GM12878 (cell line): ENCODE results near the gene NLGN3. TPM values are rescaled to one million over a fixed set of nuclear protein-coding genes. Genes with fewer than 3 reads are reported as not detected.

Experiments used
- ATAC-seq: fragments of 200-7000 bp; cut with Tn5 transposase; 3 replicates; pipeline ENCODE4 v1.9.1; 2020; ENCODE audit warnings: mild to moderate bottlenecking, moderate library complexity
- BruUV-seq: library from RNA; stranded (reverse); fragments of 400-500 nt; replicated peaks from 2 replicates; lab custom pipeline; 2021; lab: Mats Ljungman, UMichigan
- CTCF ChIA-PET: fragments of 300-600 bp; sonication (Branson Sonifier 250); formaldehyde crosslinking; extraction: SDS; loops from one replicate; lab custom pipeline; 2021; ENCODE audit warnings: inconsistent platforms; lab: Yijun Ruan, JAX
- POLR2A ChIA-PET: fragments of 350-600 bp; formaldehyde crosslinking; extraction: SDS; loops from one replicate; lab custom pipeline; 2021; ENCODE audit warnings: inconsistent platforms; lab: Charles Lee
- RAD21 ChIA-PET: fragments of 300-600 bp; sonication (Branson Sonifier 250); formaldehyde crosslinking; loops from one replicate; lab custom pipeline; 2023; ENCODE audit warnings: antibody characterized with exemption; ENCODE audit not compliant: unreplicated experiment; lab: Charles Lee
- SMC1A ChIA-PET: fragments of 300-600 bp; sonication (Branson Sonifier 250); formaldehyde crosslinking; loops from one replicate; lab custom pipeline; 2023; ENCODE audit not compliant: unreplicated experiment, uncharacterized antibody; lab: Charles Lee
- DNase-seq: peaks from one replicate; pipeline ENCODE4 v3.0.0-alpha.2; 2011; ENCODE audit warnings: low read depth, low spot score
- FAIRE-seq: peaks from 3 replicates; lab custom pipeline; 2011; peaks lifted over from hg19 to GRCh38; lab: Jason Lieb, UNC
- H2AFZ ChIP-seq: 2 replicates; pipeline ENCODE4 v1.6.0; 2011; ENCODE audit warnings: low read depth, low read length, control low read depth; ENCODE audit not compliant: control insufficient read depth
- H3K27ac ChIP-seq: 2 replicates; pipeline ENCODE4 v1.5.1; 2011; ENCODE audit warnings: control low read depth; ENCODE audit not compliant: control insufficient read depth, insufficient read depth
- H3K27me3 ChIP-seq, 2 experiments: replicated peaks in 1 of 2; 2 replicates each; pipeline versions ENCODE4 v1.6.0 to v1.6.1; 2011; ENCODE audit warnings: low read length in 1 of 2; ENCODE audit not compliant: control insufficient read depth in 2 of 2, insufficient read depth in 2 of 2
- H3K36me3 ChIP-seq, 2 experiments: 2 replicates each; pipeline ENCODE4 v1.5.1; 2011; ENCODE audit warnings: low read length in 1 of 2; ENCODE audit not compliant: control insufficient read depth in 2 of 2, insufficient read depth in 2 of 2
- H3K4me1 ChIP-seq: 2 replicates; pipeline ENCODE4 v1.6.1; 2011; ENCODE audit warnings: mild to moderate bottlenecking, low read length, moderate library complexity, mixed read lengths; ENCODE audit not compliant: control insufficient read depth, insufficient read depth
- H3K4me2 ChIP-seq: 2 replicates; pipeline ENCODE4 v1.6.0; 2011; ENCODE audit warnings: control low read depth; ENCODE audit not compliant: control insufficient read depth, insufficient read depth
- H3K4me3 ChIP-seq: fragments of 200-600 bp; sonication (generic); 2 replicates; pipeline ENCODE4 v1.5.1; 2016
- H3K79me2 ChIP-seq: 2 replicates; pipeline ENCODE4 v1.6.0; 2011; ENCODE audit warnings: low read length; ENCODE audit not compliant: control insufficient read depth, insufficient read depth
- H3K9ac ChIP-seq: 2 replicates; pipeline ENCODE4 v1.8.0; 2011; ENCODE audit warnings: low read length, control low read depth, mixed read lengths; ENCODE audit not compliant: control insufficient read depth, insufficient read depth
- H3K9me3 ChIP-seq: replicated peaks from 3 replicates; pipeline ENCODE4 v1.5.1; 2011; ENCODE audit warnings: mild to moderate bottlenecking, low read length; ENCODE audit not compliant: control insufficient read depth, insufficient read depth
- H4K20me1 ChIP-seq: 2 replicates; pipeline ENCODE4 v1.6.0; 2011; ENCODE audit not compliant: control insufficient read depth, insufficient read depth
- CHD1 ChIP-seq: IDR thresholded peaks from 2 replicates; pipeline ENCODE4 v1.6.1; 2012; ENCODE audit warnings: low read depth, low read length, improper control_type of control experiment
- EGR1 ChIP-seq, 2 experiments: IDR thresholded peaks; 1 replicate in 1 of 2; 2 replicates in 1 of 2; pipeline ENCODE4 v1.6.1; 2011 to 2012; ENCODE audit warnings: low read depth in 2 of 2, low read length in 2 of 2, borderline replicate concordance in 1 of 2, mild to moderate bottlenecking in 1 of 2, moderate library complexity in 1 of 2
- HCFC1 ChIP-seq: fragments of 150-350 bp; IDR thresholded peaks from 2 replicates; pipeline ENCODE4 v1.6.1; 2014; ENCODE audit warnings: low read length
- NFIC ChIP-seq: IDR thresholded peaks from 2 replicates; pipeline ENCODE4 v1.6.1; 2012; ENCODE audit warnings: low read depth, mild to moderate bottlenecking, inconsistent platforms, low read length, moderate library complexity
- NR2C2 ChIP-seq: IDR thresholded peaks from 2 replicates; pipeline ENCODE4 v1.6.1; 2011; ENCODE audit warnings: borderline replicate concordance, low read depth; ENCODE audit not compliant: control insufficient read depth, insufficient read length
- WGBS: methylation state at CpG from one replicate; pipeline ENCODE4 v1.1.6; 2016; ENCODE audit warnings: low lambda C conversion rate; ENCODE audit not compliant: insufficient replicate concordance, insufficient coverage; ENCODE audit errors: missing lambda C conversion rate; 5-methylcytosine and 5-hydroxymethylcytosine counted together
- in situ Hi-C: fragments of 300-500 bp; cut with MboI; formaldehyde crosslinking; loops from 9 replicates; pipeline ENCODE4 v1.14.3; 2018; ENCODE audit warnings: mixed read lengths
- intact Hi-C: fragments of 100-400 bp; cut with micrococcal nuclease; formaldehyde crosslinking; loops from one replicate; pipeline ENCODE4 v1.14.2; 2022; ENCODE audit not compliant: unreplicated experiment
- polyA plus RNA-seq, 11 experiments: library from polyadenylated mRNA; depleted of rRNA in 4 of 11; unstranded in 6 of 11; stranded (reverse) in 5 of 11; fragments of >200 nt; fragmentation: Nextera tagmentation in 4 of 11; fragmentation: Illumina TruSeq in 1 of 11; extraction: Ambion mirVana in 4 of 11; extraction: Trizol in 1 of 11; gene quantifications; 1 replicate in 1 of 11; 2 replicates in 10 of 11; pipeline versions ENCODE4 v1.2.1 to v1.2.3, GENCODE V29; 2011 to 2016; ENCODE audit warnings: inconsistent platforms in 2 of 11, missing spikeins in 2 of 11, low read depth in 1 of 11
- total RNA-seq, 4 experiments: library from RNA; depleted of rRNA in 3 of 4; stranded (reverse); fragments of >200 nt in 3 of 4; fragmentation: Illumina TruSeq in 1 of 4; extraction: Trizol in 1 of 4; gene quantifications; 2 replicates each; pipeline versions ENCODE4 v1.2.1 to v1.2.3, GENCODE V29; 2013 to 2021
- TF ChIP-seq, protein P1 (sequence below): fragments of 450-650 bp; IDR thresholded peaks from 2 replicates; pipeline ENCODE4 v1.6.1; 2014; ENCODE audit warnings: mild to moderate bottlenecking
- TF ChIP-seq, protein P2 (sequence below): fragments of 150-350 bp; IDR thresholded peaks from 2 replicates; pipeline ENCODE4 v1.6.1; 2016; ENCODE audit warnings: low read depth, low read length
- TF ChIP-seq, protein P3 (sequence below): fragments of 450-650 bp; formaldehyde crosslinking; IDR thresholded peaks from 2 replicates; pipeline ENCODE4 v1.4.0; 2022; ENCODE audit warnings: mild to moderate bottlenecking, moderate library complexity

Gene NLGN3
- total and polyA plus RNA-seq, 10 of the 15 experiments (the other 5 are each of a cell fraction or from before 2014, with no cell fraction given): 0.07 to 0.73 (median 0.28) TPM

DNA sequence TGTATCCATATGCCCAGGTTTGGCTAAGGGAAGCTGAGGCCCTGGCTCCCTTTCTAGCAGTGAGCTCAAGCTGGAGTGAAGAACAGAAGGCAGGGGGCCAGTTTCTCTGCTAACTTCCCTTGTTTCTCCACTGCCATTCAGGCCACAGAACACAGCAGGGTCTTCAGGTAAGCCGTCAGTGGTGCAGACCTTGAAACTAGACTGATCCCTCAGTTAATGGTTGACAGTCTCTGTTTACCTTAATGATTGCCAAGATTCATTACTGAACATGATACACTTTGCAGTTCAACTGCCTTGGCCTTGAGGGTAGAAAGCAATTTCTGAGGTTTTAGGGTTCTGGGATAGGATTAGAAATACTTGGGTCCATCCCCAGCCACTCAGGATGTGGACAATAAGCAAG lies 69.5 kb downstream of the NLGN3 start (continued):
- TF ChIP-seq, protein P1, sequence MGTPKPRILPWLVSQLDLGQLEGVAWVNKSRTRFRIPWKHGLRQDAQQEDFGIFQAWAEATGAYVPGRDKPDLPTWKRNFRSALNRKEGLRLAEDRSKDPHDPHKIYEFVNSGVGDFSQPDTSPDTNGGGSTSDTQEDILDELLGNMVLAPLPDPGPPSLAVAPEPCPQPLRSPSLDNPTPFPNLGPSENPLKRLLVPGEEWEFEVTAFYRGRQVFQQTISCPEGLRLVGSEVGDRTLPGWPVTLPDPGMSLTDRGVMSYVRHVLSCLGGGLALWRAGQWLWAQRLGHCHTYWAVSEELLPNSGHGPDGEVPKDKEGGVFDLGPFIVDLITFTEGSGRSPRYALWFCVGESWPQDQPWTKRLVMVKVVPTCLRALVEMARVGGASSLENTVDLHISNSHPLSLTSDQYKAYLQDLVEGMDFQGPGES: no peak
- TF ChIP-seq CHD1: no peak
- no peak for TF ChIP-seq EGR1 (IDR thresholded peaks at IDR 0.05; ENCODE audit: borderline replicate concordance in 1 of 2, low read depth in 2 of 2, low read length in 2 of 2)
- TF ChIP-seq NFIC: no peak
- TF ChIP-seq, protein P2, sequence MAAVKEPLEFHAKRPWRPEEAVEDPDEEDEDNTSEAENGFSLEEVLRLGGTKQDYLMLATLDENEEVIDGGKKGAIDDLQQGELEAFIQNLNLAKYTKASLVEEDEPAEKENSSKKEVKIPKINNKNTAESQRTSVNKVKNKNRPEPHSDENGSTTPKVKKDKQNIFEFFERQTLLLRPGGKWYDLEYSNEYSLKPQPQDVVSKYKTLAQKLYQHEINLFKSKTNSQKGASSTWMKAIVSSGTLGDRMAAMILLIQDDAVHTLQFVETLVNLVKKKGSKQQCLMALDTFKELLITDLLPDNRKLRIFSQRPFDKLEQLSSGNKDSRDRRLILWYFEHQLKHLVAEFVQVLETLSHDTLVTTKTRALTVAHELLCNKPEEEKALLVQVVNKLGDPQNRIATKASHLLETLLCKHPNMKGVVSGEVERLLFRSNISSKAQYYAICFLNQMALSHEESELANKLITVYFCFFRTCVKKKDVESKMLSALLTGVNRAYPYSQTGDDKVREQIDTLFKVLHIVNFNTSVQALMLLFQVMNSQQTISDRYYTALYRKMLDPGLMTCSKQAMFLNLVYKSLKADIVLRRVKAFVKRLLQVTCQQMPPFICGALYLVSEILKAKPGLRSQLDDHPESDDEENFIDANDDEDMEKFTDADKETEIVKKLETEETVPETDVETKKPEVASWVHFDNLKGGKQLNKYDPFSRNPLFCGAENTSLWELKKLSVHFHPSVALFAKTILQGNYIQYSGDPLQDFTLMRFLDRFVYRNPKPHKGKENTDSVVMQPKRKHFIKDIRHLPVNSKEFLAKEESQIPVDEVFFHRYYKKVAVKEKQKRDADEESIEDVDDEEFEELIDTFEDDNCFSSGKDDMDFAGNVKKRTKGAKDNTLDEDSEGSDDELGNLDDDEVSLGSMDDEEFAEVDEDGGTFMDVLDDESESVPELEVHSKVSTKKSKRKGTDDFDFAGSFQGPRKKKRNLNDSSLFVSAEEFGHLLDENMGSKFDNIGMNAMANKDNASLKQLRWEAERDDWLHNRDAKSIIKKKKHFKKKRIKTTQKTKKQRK: no peak

DNA sequence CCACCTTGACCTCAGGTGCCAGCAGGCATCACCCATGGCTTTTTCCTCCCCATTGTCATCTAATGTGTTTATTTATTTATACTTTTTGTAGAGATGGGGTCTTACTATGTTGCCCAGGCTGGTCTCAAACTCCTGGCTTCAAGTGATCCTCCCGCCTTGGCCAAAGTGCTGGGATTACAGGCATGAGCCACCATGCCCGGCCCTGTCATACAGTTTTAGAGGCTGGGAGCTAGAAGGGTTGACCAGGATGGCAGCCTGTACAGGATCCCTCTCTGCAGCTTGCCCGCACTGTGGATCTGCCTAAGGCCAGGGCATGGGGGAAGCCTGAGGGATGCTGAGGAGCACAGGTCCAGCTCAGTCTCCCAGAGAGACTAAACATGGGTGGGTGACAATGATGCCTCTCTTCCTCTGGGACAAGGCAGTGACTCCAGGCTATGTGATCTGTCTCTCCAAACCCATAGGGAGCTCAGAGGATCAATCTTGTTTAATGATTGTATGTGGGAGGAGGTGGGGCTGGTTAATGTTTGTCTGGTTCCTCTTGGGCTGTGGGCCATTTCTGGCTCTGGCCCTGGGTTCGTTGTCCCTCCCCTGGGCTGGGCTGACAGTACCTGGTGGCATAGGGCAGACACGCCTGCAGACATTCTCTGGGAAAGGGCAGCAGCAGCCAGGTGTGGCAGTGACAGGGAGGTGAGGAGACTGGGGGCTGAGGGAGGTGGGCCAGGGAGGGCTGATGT lies 70.1 kb downstream of the NLGN3 start:
- BruUV-seq: no TSS peak
- ATAC-seq (no peak), FAIRE-seq (no peak), DNase-seq (no peak)
- Histone ChIP-seq H3K4me2 (no peak overlapping the region), H4K20me1 (no peaks in the 10 kb centered on the region), H3K27ac (no peak overlapping the region), H3K4me3 (no peak overlapping the region), H3K9me3 (no peaks in the 10 kb centered on the region), H3K9ac (no peak overlapping the region), H2AFZ (no peak overlapping the region), H3K27me3 (no peaks in the 10 kb centered on the region; a peak in 1 of 4 replicates), H3K79me2 (no peaks in the 10 kb centered on the region), H3K36me3 (no peaks in the 10 kb centered on the region), H3K4me1 (no peaks in the 10 kb centered on the region)
- in situ Hi-C loops: no loop called here
- ChIA-PET RAD21 (no interaction called here), SMC1A (no interaction called here), CTCF (no interaction called here), POLR2A (no interaction called here)
- 30% methylated on average over 5 of the region's 5 CpGs for WGBS
- intact Hi-C loops: no loop called here
- TF ChIP-seq HCFC1: no peak
- TF ChIP-seq, protein P3, sequence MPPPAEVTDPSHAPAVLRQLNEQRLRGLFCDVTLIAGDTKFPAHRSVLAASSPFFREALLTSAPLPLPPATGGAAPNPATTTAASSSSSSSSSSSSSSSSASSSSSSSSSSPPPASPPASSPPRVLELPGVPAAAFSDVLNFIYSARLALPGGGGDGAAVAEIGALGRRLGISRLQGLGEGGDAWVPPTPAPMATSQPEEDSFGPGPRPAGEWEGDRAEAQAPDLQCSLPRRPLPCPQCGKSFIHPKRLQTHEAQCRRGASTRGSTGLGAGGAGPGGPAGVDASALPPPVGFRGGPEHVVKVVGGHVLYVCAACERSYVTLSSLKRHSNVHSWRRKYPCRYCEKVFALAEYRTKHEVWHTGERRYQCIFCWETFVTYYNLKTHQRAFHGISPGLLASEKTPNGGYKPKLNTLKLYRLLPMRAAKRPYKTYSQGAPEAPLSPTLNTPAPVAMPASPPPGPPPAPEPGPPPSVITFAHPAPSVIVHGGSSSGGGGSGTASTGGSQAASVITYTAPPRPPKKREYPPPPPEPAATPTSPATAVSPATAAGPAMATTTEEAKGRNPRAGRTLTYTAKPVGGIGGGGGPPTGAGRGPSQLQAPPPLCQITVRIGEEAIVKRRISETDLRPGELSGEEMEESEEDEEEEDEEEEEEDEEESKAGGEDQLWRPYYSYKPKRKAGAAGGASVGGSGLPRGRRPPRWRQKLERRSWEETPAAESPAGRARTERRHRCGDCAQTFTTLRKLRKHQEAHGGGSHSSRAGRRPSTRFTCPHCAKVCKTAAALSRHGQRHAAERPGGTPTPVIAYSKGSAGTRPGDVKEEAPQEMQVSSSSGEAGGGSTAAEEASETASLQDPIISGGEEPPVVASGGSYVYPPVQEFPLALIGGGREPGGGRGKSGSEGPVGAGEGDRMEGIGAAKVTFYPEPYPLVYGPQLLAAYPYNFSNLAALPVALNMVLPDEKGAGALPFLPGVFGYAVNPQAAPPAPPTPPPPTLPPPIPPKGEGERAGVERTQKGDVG (CRISPR knock-in tag): no peak
- TF ChIP-seq NR2C2: no peak
